Occipital lobe (tissue), 2 donors: Measurements from ENCODE around the gene MGAT3. TPM values are rescaled to one million over a fixed set of nuclear protein-coding genes. Genes with fewer than 3 reads are reported as not detected.

Experiments used
- DNase-seq: peaks from one replicate; lab custom pipeline; 2025; lab: John Stamatoyannopoulos, UW
- total RNA-seq: library from RNA; depleted of rRNA; stranded (reverse); fragments of >200 nt; gene quantifications from one replicate; pipeline ENCODE4 v1.2.3, GENCODE V29; 2014

Gene MGAT3
- total RNA-seq, 1 donor from 2014 or later, result 24.8 TPM

DNA sequence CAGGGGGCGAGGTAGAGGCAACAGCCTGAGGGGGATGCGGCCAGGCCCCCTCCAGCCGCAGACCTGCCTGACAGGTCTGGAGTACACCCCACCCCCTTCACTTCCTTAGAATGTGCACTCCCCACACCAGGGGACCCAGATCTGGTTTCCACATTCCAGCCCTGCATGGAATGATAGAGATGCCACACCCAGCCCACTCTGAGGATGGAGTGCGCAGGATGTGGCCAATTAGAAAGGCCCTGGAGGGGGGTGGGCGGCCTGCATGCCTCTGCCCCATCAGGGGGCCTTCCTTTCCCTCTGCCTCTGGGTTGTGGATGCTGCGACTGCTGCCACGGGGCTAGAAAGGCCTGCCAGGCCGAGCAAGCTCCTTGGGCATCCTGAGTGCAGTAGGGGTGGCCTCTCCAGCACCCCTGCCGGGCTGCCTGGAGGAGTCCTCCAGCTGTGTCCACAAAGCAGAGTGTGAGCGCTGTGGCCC is 28.2 kb upstream of the MGAT3 start:
- no peak for DNase-seq

GRCh38 chr22:39429186-39429585 is 27.6 kb upstream of the MGAT3 start:
- DNase-seq, result no peak

DNA sequence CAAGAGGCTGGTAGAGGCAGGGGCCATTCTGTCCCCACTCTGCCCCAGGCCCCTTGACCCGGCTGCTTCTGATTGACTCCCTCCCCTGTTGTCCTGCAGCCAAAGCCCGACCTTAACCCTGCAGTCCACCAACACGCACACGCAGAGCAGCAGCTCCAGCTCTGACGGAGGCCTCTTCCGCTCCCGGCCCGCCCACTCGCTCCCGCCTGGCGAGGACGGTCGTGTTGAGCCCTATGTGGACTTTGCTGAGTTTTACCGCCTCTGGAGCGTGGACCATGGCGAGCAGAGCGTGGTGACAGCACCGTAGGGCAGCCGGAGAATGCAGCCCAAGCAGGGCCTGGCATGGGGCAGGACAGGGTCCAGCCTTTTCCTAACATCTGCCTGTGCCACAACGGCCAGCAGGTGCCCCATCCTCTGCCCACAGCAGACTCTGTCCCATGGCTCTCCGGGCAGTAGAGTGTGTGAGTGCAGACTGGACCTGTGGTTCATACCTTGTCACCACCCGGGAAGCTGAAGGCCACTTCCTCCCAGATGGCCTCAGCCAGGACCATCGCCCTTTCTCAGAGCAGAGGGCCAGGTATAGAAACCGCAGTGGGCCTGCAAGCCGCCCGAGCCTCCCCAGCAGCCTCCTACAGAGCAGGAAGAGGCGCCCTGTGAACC is 26.8 kb upstream of the MGAT3 start:
- no peak for DNase-seq

DNA sequence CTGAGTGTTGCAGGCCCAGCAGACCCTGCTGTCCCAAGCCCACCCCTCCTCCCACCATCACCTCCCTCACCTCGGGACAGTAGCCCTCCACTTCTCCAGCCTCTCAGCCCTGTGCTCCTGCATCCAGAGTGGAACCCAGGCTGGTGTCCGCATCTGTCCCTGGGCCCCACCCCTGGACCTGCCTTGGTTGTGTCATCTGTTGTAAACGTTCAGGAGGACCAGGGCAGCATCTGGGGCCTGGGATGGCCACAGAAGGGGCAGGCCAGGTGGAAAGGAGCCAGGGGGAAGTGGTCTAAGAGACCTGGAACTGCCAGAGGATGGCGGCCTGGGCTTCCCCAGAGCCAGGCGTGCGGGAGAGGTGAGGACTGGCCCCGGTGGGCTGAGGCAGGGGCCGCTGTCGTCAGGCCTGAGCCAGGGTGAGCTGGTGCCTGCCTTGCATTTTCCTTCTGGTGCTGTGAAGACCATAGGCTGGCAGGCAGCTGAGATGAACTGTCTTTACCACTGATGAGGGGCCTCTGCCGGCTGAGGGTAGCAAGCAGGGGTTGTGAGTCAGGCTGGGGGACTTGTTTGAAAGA is 26.1 kb upstream of the MGAT3 start:
- no peak for DNase-seq

GRCh38 chr22:39431216-39431801 is 25.5 kb upstream of the MGAT3 start:
- no peak for DNase-seq

DNA sequence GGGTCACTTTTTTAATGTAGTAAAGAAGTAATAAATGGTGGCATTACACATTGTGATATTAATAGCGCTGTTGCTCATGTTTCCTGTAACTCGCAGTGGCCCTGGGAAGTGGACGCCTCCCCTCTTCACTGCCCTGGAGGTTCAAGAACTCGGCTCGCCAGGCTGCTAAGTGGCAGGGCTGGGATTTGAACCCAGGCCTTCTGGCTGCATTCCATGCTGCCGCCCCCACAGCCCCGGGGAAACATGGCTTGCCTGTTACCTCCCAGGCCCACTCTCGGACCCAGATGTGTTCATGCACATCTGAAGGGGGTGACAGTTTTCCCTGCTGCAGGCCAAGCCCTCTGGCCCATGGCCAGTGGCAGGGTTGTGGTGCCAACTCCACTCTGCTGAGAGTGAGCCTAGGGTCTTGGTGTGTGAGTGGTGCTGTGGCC is 25.0 kb upstream of the MGAT3 start:
- DNase-seq, result no peak

- DNase-seq, result no peak
Observed at GRCh38 chr22:39432361-39432811, 24.4 kb upstream of the MGAT3 start.

DNA sequence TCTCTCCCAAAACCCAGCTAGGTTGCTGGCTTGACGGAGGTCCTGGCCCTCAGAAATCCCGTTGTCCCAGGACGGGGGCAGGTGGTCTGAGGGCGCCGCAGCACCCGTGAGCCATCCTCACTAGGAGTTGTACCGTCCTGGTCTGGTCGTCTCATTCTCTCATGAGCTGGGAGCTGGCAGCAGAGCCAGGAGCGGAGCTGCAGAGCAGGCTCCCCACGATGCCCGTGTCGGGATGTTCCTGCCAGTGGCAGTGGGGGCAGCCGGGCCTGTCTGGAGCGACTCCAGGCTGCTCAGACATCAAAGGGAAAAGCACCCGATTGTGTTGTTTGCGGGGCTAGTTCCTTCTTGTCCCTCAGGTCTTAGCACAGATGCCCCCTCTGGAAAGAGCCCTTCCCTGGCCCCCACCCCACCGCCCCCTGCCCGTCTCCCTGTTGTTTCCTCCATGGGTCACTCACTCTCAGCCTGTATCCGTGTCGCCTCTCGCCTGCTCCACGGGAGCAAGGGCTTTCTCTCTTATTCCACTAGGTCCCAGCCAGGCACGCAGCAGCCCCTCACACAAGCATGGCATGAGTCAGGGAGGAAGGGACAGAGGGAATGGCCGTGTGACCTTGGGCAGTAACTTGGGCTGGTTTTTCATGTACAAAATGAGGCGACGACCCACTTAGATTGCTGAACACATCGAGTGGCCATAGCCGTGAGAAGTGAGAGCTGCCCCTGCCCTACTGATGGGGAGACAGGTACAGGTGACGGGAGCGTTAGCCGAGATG is 23.2 kb upstream of the MGAT3 start:
- peak; percentile 47 for DNase-seq

GRCh38 chr22:39434243-39434653 is 22.6 kb upstream of the MGAT3 start:
- peak; percentile 51 for DNase-seq

DNA sequence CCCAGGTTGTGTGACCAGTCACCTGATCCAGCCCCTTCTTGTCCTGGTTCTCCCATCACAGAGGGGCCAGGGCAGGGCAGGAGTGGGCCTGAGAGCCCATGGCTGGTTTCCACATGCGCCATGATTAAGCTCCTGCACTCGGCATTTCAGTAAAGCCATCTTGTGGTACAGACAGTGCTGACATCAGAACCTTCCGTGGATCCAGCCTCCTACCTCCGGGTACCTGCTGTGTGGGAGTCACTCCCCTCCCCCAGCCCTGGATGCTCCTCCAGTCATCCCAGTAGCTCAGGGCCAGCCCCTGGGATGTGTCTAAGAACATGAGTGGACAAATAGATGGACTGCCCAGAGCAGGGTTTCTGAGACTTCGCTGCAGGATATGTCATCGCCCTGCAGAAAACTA is 22.1 kb upstream of the MGAT3 start:
- no peak for DNase-seq

DNA sequence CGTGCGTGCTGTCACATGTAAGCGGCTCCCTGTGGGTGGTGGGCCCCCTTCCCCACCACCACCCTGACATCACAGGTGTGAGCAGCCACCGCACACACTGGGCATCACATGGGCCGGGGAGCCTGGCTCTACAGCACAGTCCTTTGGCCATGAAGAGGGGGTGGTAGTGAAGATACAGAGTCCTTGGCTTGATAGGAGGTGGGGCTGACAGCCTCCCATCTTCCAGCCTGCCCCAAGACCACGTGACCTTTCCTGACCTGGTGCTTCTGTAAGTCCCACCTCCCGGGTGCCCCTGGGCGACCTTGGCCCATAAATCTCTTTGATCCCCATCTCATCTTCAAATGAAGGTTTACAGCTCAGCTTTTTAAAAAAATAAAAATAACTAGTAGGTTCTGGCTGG is 21.2 kb upstream of the MGAT3 start:
- no peak for DNase-seq

GRCh38 chr22:39437791-39438704 is 18.8 kb upstream of the MGAT3 start:
- DNase-seq, result no peak

GRCh38 chr22:39439170-39439569 is 17.6 kb upstream of the MGAT3 start:
- no peak for DNase-seq

DNA sequence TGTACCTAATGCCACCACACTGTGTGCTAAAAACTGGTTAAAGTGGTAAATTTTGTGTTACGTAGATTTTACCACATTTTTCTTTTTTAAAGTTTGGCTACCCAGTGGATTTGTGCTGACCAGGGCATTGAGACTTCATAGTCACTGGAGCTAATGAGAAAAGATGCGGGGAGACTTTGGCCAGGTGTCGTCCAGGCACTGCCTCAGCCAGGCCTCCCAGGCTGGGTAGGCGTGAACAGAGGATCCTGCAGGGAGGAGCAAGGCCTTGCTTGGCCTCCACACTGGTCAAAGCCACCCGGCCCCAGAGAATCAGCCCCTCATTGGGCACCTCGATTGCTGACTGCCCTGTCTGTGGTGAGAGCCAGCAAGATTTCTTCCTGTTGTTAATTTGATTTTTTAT is 13.4 kb upstream of the MGAT3 start:
- no peak for DNase-seq

DNA sequence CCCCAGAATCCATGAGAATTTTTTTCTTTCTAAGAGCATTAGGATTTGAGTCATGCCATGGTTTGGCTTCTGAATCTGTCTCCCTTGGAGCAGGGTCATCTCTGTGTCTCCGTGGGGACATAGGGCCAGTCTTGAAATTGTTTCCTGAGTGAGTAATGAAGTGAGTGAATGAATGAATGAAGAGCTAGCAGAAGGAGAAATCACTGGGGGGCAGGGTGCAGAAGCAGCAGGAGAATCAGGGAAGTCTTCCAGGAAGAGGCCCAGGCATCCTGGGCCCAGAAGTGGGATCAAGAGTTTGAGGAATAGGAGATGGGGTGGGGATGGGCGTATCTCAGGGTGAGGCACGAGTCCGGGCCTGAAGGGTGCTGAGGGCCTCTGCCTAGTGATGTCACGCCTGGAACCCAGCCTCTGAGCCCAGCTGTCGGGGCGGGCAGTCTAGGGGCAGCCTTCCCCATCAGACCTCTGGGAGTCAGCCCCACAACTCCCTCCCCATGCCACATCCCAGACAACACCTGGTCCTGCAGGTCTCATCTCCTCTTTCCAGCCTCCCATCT is 12.5 kb upstream of the MGAT3 start:
- no peak for DNase-seq

DNA sequence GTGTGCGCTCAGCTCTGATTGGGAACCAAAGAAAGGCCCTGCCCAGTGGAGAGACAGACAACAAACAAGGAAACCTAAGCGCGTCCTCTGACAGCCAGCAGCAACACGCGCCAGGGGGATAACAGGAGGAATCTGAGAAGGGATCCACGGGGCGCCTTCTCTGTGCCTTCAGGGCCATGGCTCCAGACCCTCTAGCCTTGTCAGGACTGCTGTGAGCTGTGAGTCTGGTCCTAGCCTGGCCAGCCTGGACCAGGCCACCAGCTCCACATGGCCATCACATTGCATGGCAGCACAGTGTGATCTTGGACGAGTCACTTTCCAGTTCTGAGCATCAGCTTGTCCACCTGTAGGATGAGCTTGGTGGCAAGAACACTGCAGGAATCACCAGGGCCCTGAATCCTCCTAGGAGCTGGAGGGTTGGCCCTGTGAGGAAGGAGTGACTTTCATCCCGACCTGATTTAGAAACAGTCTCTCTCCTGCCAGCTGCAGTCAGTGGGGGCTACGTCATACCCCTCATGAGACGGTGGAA is 11.8 kb upstream of the MGAT3 start:
- no peak for DNase-seq

- DNase-seq, result no peak
Observed at GRCh38 chr22:39445678-39446077, 11.1 kb upstream of the MGAT3 start.

- DNase-seq, result no peak
Observed at GRCh38 chr22:39446239-39446721, 10.5 kb upstream of the MGAT3 start.

GRCh38 chr22:39448205-39449054 is 8.4 kb upstream of the MGAT3 start:
- no peak for DNase-seq
